HFF-Myc (cell line): ENCODE measurements around the gene CARD9.

Experiments
- DNase-seq: peaks from one replicate; pipeline ENCODE4 v3.0.0-alpha.2; 2011; ENCODE audit warnings: low read depth; ENCODE audit errors: extremely low read depth
- H3K4me3 ChIP-seq: replicated peaks from 2 replicates; pipeline ENCODE4 v1.5.1; 2011; ENCODE audit warnings: low read depth, mild to moderate bottlenecking, control low read depth, low read length
- CTCF ChIP-seq: IDR thresholded peaks from 2 replicates; pipeline ENCODE4 v1.5.1; 2012; ENCODE audit warnings: mild to moderate bottlenecking, low read depth, low read length, control low read depth; ENCODE audit errors: missing control alignments

Gene CARD9

GRCh38 chr9:136375096-136375495, 1.6 kb upstream of the CARD9 start:
- TF ChIP-seq CTCF, result no peak
- no peak for DNase-seq
- no peak overlapping the region for H3K4me3 ChIP-seq

- DNase-seq, result no peak
- TF ChIP-seq CTCF, result no peak
- no peak overlapping the region for H3K4me3 ChIP-seq
These were observed 710 bp upstream of the CARD9 start for GRCh38 chr9:136374183-136374575.

GRCh38 chr9:136372561-136373299, 739 bp downstream of the CARD9 start:
- TF ChIP-seq CTCF, result peak; percentile 43
- H3K4me3 ChIP-seq, result peak overlapping the region; percentile 23
- DNase-seq, result no peak

DNA sequence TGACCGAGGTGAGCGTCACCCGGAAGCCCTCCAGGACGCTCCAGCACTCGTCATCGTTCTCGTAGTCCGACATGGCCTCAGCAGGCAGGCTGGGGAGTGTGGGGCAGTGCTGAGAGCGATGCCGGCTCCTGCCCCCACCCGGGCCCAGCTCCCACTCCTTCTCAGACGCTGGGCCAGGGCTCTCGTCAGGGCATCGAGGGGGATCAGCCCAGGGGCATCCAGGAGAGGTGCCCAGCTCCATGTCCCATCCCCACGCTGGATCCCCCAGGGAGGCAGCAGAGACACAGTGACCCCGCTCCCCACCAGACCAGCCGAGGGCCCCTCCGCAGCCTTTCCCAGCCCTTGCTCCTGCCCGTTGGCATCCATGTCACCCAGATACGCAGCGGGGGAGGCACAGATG, 1.5 kb downstream of the CARD9 start:
- H3K4me3 ChIP-seq, result no peak overlapping the region
- no peak for TF ChIP-seq CTCF
- DNase-seq, result no peak

DNA sequence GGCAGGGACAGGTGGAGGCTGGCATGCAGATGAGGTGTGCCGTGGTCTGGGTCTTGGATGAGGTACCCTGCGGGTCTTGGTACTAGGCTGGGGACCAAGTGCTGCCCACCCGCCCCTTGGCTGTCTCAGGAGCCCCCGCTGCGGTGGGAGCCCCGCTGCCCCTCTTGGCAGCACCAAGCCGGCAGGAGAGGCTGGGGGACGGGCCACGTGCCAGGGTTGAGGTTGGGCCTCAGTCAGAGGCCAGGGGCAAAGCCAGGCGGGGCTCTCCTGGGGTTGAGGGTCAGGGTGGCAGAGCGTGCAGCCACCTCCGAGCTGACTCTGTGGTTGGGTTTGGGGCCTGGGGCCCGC, 2.0 kb downstream of the CARD9 start:
- TF ChIP-seq CTCF, result no peak
- no peak overlapping the region for H3K4me3 ChIP-seq
- DNase-seq, result no peak

- no peak for TF ChIP-seq CTCF
- no peak for DNase-seq
- no peak overlapping the region for H3K4me3 ChIP-seq
These were observed 2.6 kb downstream of the CARD9 start for GRCh38 chr9:136370687-136371532.
